Measurements from ENCODE around the gene XIRP2.
"Not testable (repeated sequence)": the region's sequence is repeated elsewhere in the genome, so short reads cannot be mapped to it uniquely, and the experiment has no call there.

Gene XIRP2

GRCh38 chr2:166944909-166945308 lies 56.6 kb downstream of the XIRP2 start:
- no peak for DNase-seq

- no peak for DNase-seq
These were observed 69.4 kb downstream of the XIRP2 start for GRCh38 chr2:166957686-166958085.

GRCh38 chr2:166958986-166959481 lies 70.8 kb downstream of the XIRP2 start:
- DNase-seq: no peak

GRCh38 chr2:166959556-166959955 lies 71.3 kb downstream of the XIRP2 start:
- no peak for DNase-seq

GRCh38 chr2:166960702-166961270 lies 72.5 kb downstream of the XIRP2 start:
- peak; percentile 72 for DNase-seq

- DNase-seq: no peak
These were observed 73.7 kb downstream of the XIRP2 start for GRCh38 chr2:166961933-166962332.

GRCh38 chr2:166969486-166969885 lies 81.2 kb downstream of the XIRP2 start:
- DNase-seq: no peak

- no peak for DNase-seq
These were observed 83.7 kb downstream of the XIRP2 start for GRCh38 chr2:166972002-166972401.

GRCh38 chr2:166972418-166972817 lies 84.1 kb downstream of the XIRP2 start:
- DNase-seq: no peak

GRCh38 chr2:166984188-166984587 lies 95.9 kb downstream of the XIRP2 start:
- no peak for DNase-seq

- DNase-seq: no peak
These were observed 96.5 kb downstream of the XIRP2 start for GRCh38 chr2:166984797-166985196.

GRCh38 chr2:166994588-166995336 lies 106.5 kb downstream of the XIRP2 start:
- DNase-seq: no peak

- DNase-seq: no peak
These were observed 108.2 kb downstream of the XIRP2 start for GRCh38 chr2:166996465-166996864.

- DNase-seq: no peak
These were observed 112.9 kb downstream of the XIRP2 start for GRCh38 chr2:167001165-167001564.

- DNase-seq: no peak
These were observed 116.8 kb downstream of the XIRP2 start for GRCh38 chr2:167005096-167005495.

- no peak for DNase-seq
These were observed 124.9 kb downstream of the XIRP2 start for GRCh38 chr2:167013227-167013626.

GRCh38 chr2:167015806-167016205 lies 127.5 kb downstream of the XIRP2 start:
- DNase-seq: no peak

GRCh38 chr2:167017021-167017420 lies 128.7 kb downstream of the XIRP2 start:
- DNase-seq: no peak

- no peak for DNase-seq
These were observed 130.3 kb downstream of the XIRP2 start for GRCh38 chr2:167018590-167018989.

- no peak for DNase-seq
These were observed 140.2 kb downstream of the XIRP2 start for GRCh38 chr2:167028503-167028902.

GRCh38 chr2:167034976-167035375 lies 146.7 kb downstream of the XIRP2 start:
- not testable (repeated sequence) for DNase-seq

GRCh38 chr2:167048829-167049228 lies 160.5 kb downstream of the XIRP2 start:
- DNase-seq: no peak

- no peak for DNase-seq
These were observed 161.4 kb downstream of the XIRP2 start for GRCh38 chr2:167049659-167050058.

GRCh38 chr2:167052825-167053224 lies 164.5 kb downstream of the XIRP2 start:
- no peak for DNase-seq

GRCh38 chr2:167054881-167055280 lies 166.6 kb downstream of the XIRP2 start:
- no peak for DNase-seq

All from NCI-H1105 treated with DMSO at 0.1 percent for 48 hours (cell line).